Measurements from ENCODE around the gene CSRNP3. TPM values are rescaled to one million over a fixed set of nuclear protein-coding genes. Genes with fewer than 3 reads are reported as not detected.
A peak's percentile ranks its signal among the peaks of the same experiment; 100 is the strongest.
"Not testable (repeated sequence)": the region's sequence is repeated elsewhere in the genome, so short reads cannot be mapped to it uniquely, and the experiment has no call there.

The CSRNP3 gene
- total RNA-seq, 1 donor from 2014 or later = not detected

DNA sequence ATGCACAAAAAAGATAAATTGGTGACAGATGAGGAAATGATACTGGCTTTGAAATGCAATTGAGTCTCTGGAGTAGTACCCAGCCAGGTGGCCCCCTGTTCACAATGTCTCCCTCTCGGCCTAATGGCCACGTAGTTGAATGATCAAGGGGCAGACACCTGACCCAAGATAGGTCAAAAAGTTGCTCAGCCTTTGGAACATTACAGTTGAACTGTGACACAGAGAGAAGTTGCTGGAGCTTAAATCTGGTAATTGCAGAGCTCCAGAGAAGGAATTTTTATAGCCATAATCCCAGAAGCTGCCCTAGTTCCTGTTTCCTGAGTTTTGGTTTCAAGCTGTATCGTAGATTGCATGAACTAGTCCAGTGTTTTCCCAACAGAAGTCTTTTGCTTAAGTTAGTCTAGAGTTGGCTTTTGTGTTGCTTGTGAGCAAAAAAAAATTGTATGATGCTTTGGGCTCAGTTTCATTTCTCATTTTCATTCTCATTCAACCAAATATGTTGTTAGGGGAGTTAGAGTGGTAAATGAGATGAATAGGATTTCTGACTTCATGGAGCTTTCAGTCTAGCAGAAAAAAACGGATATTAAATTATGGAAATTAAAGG lies 117.9 kb downstream of the CSRNP3 start:
- DNase-seq = no peak
- peak; percentile 68 for ATAC-seq (ENCODE audit: low read depth)
- Mint-ChIP-seq H3K27me3 (no peaks in the 10 kb centered on the region), H3K4me1 (peaks cover 20% of the 10 kb centered on the region), H3K4me3 (peak overlapping the region; percentile 57), H3K9me3 (peaks cover 5% of the 10 kb centered on the region), H3K36me3 (ENCODE audit: low read depth) (peaks cover 2% of the 10 kb centered on the region), H3K27ac (peak overlapping the region; percentile 50)
- POLR2A ChIA-PET = no interaction called here
- TF ChIP-seq, protein P1, sequence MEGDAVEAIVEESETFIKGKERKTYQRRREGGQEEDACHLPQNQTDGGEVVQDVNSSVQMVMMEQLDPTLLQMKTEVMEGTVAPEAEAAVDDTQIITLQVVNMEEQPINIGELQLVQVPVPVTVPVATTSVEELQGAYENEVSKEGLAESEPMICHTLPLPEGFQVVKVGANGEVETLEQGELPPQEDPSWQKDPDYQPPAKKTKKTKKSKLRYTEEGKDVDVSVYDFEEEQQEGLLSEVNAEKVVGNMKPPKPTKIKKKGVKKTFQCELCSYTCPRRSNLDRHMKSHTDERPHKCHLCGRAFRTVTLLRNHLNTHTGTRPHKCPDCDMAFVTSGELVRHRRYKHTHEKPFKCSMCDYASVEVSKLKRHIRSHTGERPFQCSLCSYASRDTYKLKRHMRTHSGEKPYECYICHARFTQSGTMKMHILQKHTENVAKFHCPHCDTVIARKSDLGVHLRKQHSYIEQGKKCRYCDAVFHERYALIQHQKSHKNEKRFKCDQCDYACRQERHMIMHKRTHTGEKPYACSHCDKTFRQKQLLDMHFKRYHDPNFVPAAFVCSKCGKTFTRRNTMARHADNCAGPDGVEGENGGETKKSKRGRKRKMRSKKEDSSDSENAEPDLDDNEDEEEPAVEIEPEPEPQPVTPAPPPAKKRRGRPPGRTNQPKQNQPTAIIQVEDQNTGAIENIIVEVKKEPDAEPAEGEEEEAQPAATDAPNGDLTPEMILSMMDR (IDR thresholded peaks at IDR 0.05) = no peak
- intact Hi-C loops (cut with micrococcal nuclease) = no loop called here
- CTCF ChIA-PET = no interaction called here

GRCh38 chr2:165590999-165591398 lies 121.5 kb downstream of the CSRNP3 start:
- H3K4me3 Mint-ChIP-seq; DNase-seq; POLR2A ChIA-PET; H3K9me3 Mint-ChIP-seq; H3K27ac Mint-ChIP-seq; ATAC-seq (ENCODE audit: low read depth); intact Hi-C loops (cut with micrococcal nuclease); H3K36me3 Mint-ChIP-seq (ENCODE audit: low read depth); H3K27me3 Mint-ChIP-seq: not testable (repeated sequence)
- CTCF ChIA-PET = interaction anchor here (1.2 kb wide), 1 partner anchor 82 kb away, joined by 5 read pairs; no protein-coding TSS in a partner anchor
- peaks cover 34% of the 10 kb centered on the region for H3K4me1 Mint-ChIP-seq

- no peak overlapping the region for H3K27ac Mint-ChIP-seq
- POLR2A ChIA-PET = no interaction called here
- CTCF ChIA-PET = no interaction called here
- peaks cover 2% of the 10 kb centered on the region for H3K36me3 Mint-ChIP-seq (ENCODE audit: low read depth)
- no peak overlapping the region for H3K4me3 Mint-ChIP-seq
- DNase-seq = no peak
- intact Hi-C loops (cut with micrococcal nuclease) = no loop called here
- no peaks in the 10 kb centered on the region for H3K27me3 Mint-ChIP-seq
- H3K4me1 Mint-ChIP-seq = peaks cover 20% of the 10 kb centered on the region
- no peak for ATAC-seq (ENCODE audit: low read depth)
- TF ChIP-seq, protein P1 (IDR thresholded peaks at IDR 0.05) = no peak
- H3K9me3 Mint-ChIP-seq = peaks cover 5% of the 10 kb centered on the region
These were observed 123.6 kb downstream of the CSRNP3 start for GRCh38 chr2:165593081-165593480.

DNA sequence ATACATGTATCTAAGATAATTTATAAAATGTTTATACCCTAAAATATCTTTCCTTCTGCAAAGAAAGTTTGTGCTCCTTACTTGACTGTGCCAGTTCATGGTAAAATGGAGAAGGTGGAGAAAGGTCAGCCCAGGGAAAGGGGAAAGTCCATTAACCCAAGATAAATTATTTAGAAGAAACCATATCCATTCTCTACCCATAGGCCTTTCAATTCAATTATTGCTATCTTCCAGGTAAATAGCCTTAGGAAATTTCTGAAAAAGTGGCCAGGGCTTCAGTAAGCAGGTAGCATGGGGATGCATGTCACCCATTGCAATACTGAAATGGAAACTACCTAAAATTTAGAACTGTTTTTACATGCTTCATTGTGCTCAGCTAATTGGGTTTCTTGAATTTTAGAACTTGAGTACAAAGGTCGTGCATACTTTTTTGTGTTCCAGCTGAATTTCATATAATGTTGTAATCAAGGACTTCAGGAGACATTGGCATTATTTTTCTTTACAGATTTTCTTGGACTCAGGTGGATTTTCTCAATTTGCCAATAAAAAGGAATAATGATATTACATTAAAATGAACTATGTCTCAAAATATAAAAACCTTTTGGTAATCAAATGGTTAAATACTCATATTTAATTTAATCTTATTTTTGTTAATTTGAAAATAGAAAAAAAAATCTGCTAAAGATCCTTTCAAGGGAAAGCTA lies 124.9 kb downstream of the CSRNP3 start:
- CTCF ChIA-PET = no interaction called here

GRCh38 chr2:165594935-165595255 lies 125.4 kb downstream of the CSRNP3 start:
- H3K27ac Mint-ChIP-seq = peak overlapping the region; percentile 42
- ATAC-seq (ENCODE audit: low read depth) (peak; percentile 88), DNase-seq (no peak)
- intact Hi-C loops (cut with micrococcal nuclease) = loop anchor here (5.0 kb wide), 1 partner anchor 197 kb away; the partner anchor contains the start of gene GALNT3
- TF ChIP-seq, protein P1 (IDR thresholded peaks at IDR 0.05) = no peak
- no peaks in the 10 kb centered on the region for H3K27me3 Mint-ChIP-seq
- H3K4me1 Mint-ChIP-seq = peaks cover 18% of the 10 kb centered on the region
- CTCF ChIA-PET = no interaction called here
- H3K9me3 Mint-ChIP-seq = peaks cover 5% of the 10 kb centered on the region
- peak overlapping the region; percentile 59 for H3K4me3 Mint-ChIP-seq
- peaks cover 2% of the 10 kb centered on the region for H3K36me3 Mint-ChIP-seq (ENCODE audit: low read depth)
- POLR2A ChIA-PET = no interaction called here

More for the DNA sequence above, 124.9 kb downstream of the CSRNP3 start:
- DNase-seq (no peak), ATAC-seq (ENCODE audit: low read depth) (peak; percentile 41)
- Mint-ChIP-seq H3K36me3 (ENCODE audit: low read depth) (peaks cover 2% of the 10 kb centered on the region), H3K27me3 (no peaks in the 10 kb centered on the region), H3K4me3 (peak overlapping the region; percentile 65), H3K27ac (no peak overlapping the region), H3K9me3 (peaks cover 5% of the 10 kb centered on the region), H3K4me1 (peaks cover 18% of the 10 kb centered on the region)
- POLR2A ChIA-PET = no interaction called here
- TF ChIP-seq, protein P1 (IDR thresholded peaks at IDR 0.05) = no peak
- intact Hi-C loops (cut with micrococcal nuclease) = no loop called here

Measured in activated B cell treated with CpG ODN at 0.5 μM for 24 hours (primary cell).